K562 (cell line): ENCODE results near the gene SEMA3A. TPM values are rescaled to one million over a fixed set of nuclear protein-coding genes. Genes with fewer than 3 reads are reported as not detected.

ENCODE experiments used
- ATAC-seq: fragments of 200-7000 bp; cut with Tn5 transposase; 3 replicates; pipeline ENCODE4 v1.9.1; 2020; ENCODE audit warnings: moderate library complexity
- BruUV-seq: library from RNA; stranded (reverse); fragments of 400-500 nt; replicated peaks from 2 replicates; lab custom pipeline; 2021; lab: Mats Ljungman, UMichigan
- CTCF ChIA-PET: fragments of 300-600 bp; formaldehyde crosslinking; extraction: SDS; loops from one replicate; lab custom pipeline; 2021; ENCODE audit warnings: low intra/inter-chr PET ratio; lab: Yijun Ruan, JAX
- POLR2A ChIA-PET: fragments of 300-600, 350-650 bp; sonication (Branson Sonifier 250); formaldehyde crosslinking; extraction: SDS; loops from one replicate; lab custom pipeline; 2021; ENCODE audit warnings: antibody characterized with exemption, inconsistent platforms; lab: Yijun Ruan, JAX
- DNase-seq, 4 experiments: peaks; one replicate each; pipeline versions ENCODE4 v3.0.0 to v3.0.0-alpha.2; 2011 to 2018; ENCODE audit warnings: low spot score in 3 of 4, mixed read lengths in 3 of 4; ENCODE audit errors: extremely low read depth in 1 of 4
- FAIRE-seq: peaks from 2 replicates; lab custom pipeline; 2011; peaks lifted over from hg19 to GRCh38; lab: Jason Lieb, UNC
- H2AFZ ChIP-seq: 2 replicates; pipeline ENCODE4 v1.6.0; 2011; ENCODE audit warnings: low read depth, low read length, control low read depth, inconsistent platforms
- H3K27ac ChIP-seq: fragments of 200-600 bp; 3 replicates; pipeline ENCODE4 v1.8.0; 2011; ENCODE audit warnings: low read depth, mild to moderate bottlenecking, control low read depth, inconsistent platforms, low read length, moderate library complexity, mixed read lengths; ENCODE audit errors: extremely low read depth
- H3K27me3 ChIP-seq, 2 experiments: fragments of 300-600 bp in 1 of 2; 2 replicates in 1 of 2; 3 replicates in 1 of 2; pipeline versions ENCODE4 v1.6.0 to v1.8.0; 2011; ENCODE audit warnings: inconsistent platforms in 2 of 2, low read length in 2 of 2, mild to moderate bottlenecking in 1 of 2, mixed read lengths in 1 of 2, moderate library complexity in 1 of 2; ENCODE audit not compliant: control insufficient read depth in 2 of 2, insufficient read depth in 2 of 2
- H3K36me3 ChIP-seq: fragments of 300-600 bp; 3 replicates; pipeline ENCODE4 v1.8.0; 2011; ENCODE audit warnings: mild to moderate bottlenecking, low read length, inconsistent platforms; ENCODE audit not compliant: control insufficient read depth, insufficient read depth
- H3K4me1 ChIP-seq, 2 experiments: fragments of 200-600 bp in 1 of 2; replicated peaks in 1 of 2; 2 replicates in 1 of 2; 3 replicates in 1 of 2; pipeline versions ENCODE4 v1.5.1 to v1.8.0; 2011; ENCODE audit warnings: inconsistent platforms in 2 of 2, low read length in 2 of 2, mild to moderate bottlenecking in 1 of 2, mixed read lengths in 1 of 2, moderate library complexity in 1 of 2; ENCODE audit not compliant: control insufficient read depth in 2 of 2, insufficient read depth in 2 of 2
- H3K4me2 ChIP-seq: 2 replicates; pipeline ENCODE4 v1.6.1; 2011; ENCODE audit warnings: low read length, control low read depth, inconsistent platforms, mixed read lengths; ENCODE audit not compliant: insufficient read depth
- H3K4me3 ChIP-seq: fragments of 200-600 bp; sonication (generic), shearing (Covaris generic); 2 replicates; pipeline ENCODE4 v1.5.1; 2016; ENCODE audit warnings: control low read depth, inconsistent platforms
- H3K79me2 ChIP-seq: fragments of 200-600 bp; 3 replicates; pipeline ENCODE4 v1.8.0; 2011; ENCODE audit warnings: low read length, inconsistent platforms; ENCODE audit not compliant: control insufficient read depth, insufficient read depth
- H3K9ac ChIP-seq, 2 experiments: 2 replicates each; pipeline versions ENCODE4 v1.6.0 to v1.6.1; 2011; ENCODE audit warnings: low read depth in 2 of 2, low read length in 2 of 2, control low read depth in 1 of 2, inconsistent platforms in 1 of 2, mild to moderate bottlenecking in 1 of 2, mixed read lengths in 1 of 2; ENCODE audit not compliant: insufficient read depth in 1 of 2
- H3K9me1 ChIP-seq: one replicate; pipeline ENCODE4 v1.6.0; 2011; ENCODE audit warnings: inconsistent platforms, mild to moderate bottlenecking, low read length, moderate library complexity; ENCODE audit not compliant: control insufficient read depth, insufficient read depth
- H3K9me3 ChIP-seq: replicated peaks from 2 replicates; pipeline ENCODE4 v1.5.1; 2011; ENCODE audit warnings: low read depth, low read length, inconsistent platforms; ENCODE audit not compliant: control insufficient read depth, insufficient read depth
- H4K20me1 ChIP-seq: replicated peaks from 2 replicates; pipeline ENCODE4 v1.6.1; 2011; ENCODE audit warnings: low read length, inconsistent platforms, mixed read lengths; ENCODE audit not compliant: control insufficient read depth, insufficient read depth
- ARHGAP35 ChIP-seq: fragments of 450-650 bp; IDR thresholded peaks from 2 replicates; pipeline ENCODE4 v1.6.1; 2018; ENCODE audit not compliant: partially characterized antibody
- BACH1 ChIP-seq: fragments of 200-800 bp; sonication (Bioruptor generic); IDR thresholded peaks from 2 replicates; pipeline ENCODE4 v1.6.1; 2016; ENCODE audit warnings: missing genetic modification characterization, missing compliant biosample characterization
- CBFB ChIP-seq: sonication (generic); formaldehyde crosslinking; IDR thresholded peaks from 2 replicates; pipeline ENCODE4 v1.4.0; 2020; ENCODE audit warnings: mild to moderate bottlenecking, missing genetic modification reagents
- CBX5 ChIP-seq: IDR thresholded peaks from 2 replicates; pipeline ENCODE4 v1.6.1; 2014; ENCODE audit warnings: low read depth, borderline replicate concordance
- CC2D1A ChIP-seq: fragments of 450-650 bp; IDR thresholded peaks from 2 replicates; pipeline ENCODE4 v1.6.1; 2017; ENCODE audit warnings: mild to moderate bottlenecking
- ESRRA ChIP-seq: fragments of 450-650 bp; IDR thresholded peaks from 2 replicates; pipeline ENCODE4 v1.6.1; 2014; ENCODE audit warnings: low read depth, mild to moderate bottlenecking, moderate library complexity, borderline replicate concordance
- GTF2F1 ChIP-seq: IDR thresholded peaks from 2 replicates; pipeline ENCODE4 v1.6.1; 2011; ENCODE audit warnings: low read depth, low read length, improper control_type of control experiment
- HEY1 ChIP-seq: fragments of 250-450 bp; sonication (Bioruptor Pico); IDR thresholded peaks from 2 replicates; pipeline ENCODE4 v1.5.0; 2020; ENCODE audit warnings: mild to moderate bottlenecking, moderate library complexity, borderline replicate concordance
- POLR2B ChIP-seq: fragments of 450-650 bp; IDR thresholded peaks from 2 replicates; pipeline ENCODE4 v1.6.1; 2018; ENCODE audit warnings: low read depth; ENCODE audit not compliant: partially characterized antibody
- RBM15 ChIP-seq: fragments of 200-400 bp; formaldehyde crosslinking; IDR thresholded peaks from 2 replicates; pipeline ENCODE4 v1.6.1; 2018; ENCODE audit warnings: mild to moderate bottlenecking, low read length, moderate library complexity; ENCODE audit not compliant: insufficient read depth
- SIN3A ChIP-seq, 2 experiments: fragments of 150-350 bp in 1 of 2; IDR thresholded peaks; 2 replicates each; pipeline ENCODE4 v1.6.1; 2011 to 2016; ENCODE audit warnings: borderline replicate concordance in 2 of 2, low read depth in 2 of 2, low read length in 2 of 2, mild to moderate bottlenecking in 2 of 2, moderate library complexity in 2 of 2; ENCODE audit not compliant: control insufficient read depth in 1 of 2
- SREBF1 ChIP-seq: fragments of 150-350 bp; IDR thresholded peaks from 2 replicates; pipeline ENCODE4 v1.6.1; 2014; ENCODE audit warnings: antibody characterized with exemption, low read depth, low read length, borderline replicate concordance
- ZNF217 ChIP-seq: sonication (generic); formaldehyde crosslinking; IDR thresholded peaks from 2 replicates; pipeline ENCODE4 v1.8.0; 2022; ENCODE audit warnings: mild to moderate bottlenecking, missing genetic modification reagents
- ZNF644 ChIP-seq: fragments of 200-800 bp; sonication (Bioruptor generic); IDR thresholded peaks from 2 replicates; pipeline ENCODE4 v1.6.1; 2016; ENCODE audit warnings: low read depth, missing genetic modification characterization, missing compliant biosample characterization
- ZNF696 ChIP-seq: fragments of 250-450 bp; sonication (Bioruptor Pico); conservative IDR thresholded peaks from 2 replicates; pipeline ENCODE4 v1.4.0; 2020; ENCODE audit warnings: mild to moderate bottlenecking, moderate library complexity
- WGBS: fragments of 100-300 bp; shearing (Covaris generic); methylation state at CpG from one replicate; pipeline ENCODE4 v1.1.6; 2016; ENCODE audit warnings: low coverage, mixed read lengths; ENCODE audit not compliant: insufficient coverage; ENCODE audit errors: missing lambda C conversion rate; 5-methylcytosine and 5-hydroxymethylcytosine counted together
- in situ Hi-C: fragments of 300-500 bp; cut with MboI; formaldehyde crosslinking; loops from 4 replicates; pipeline ENCODE4 v1.15.0; 2018; ENCODE audit warnings: inconsistent platforms, mixed read lengths
- intact Hi-C: fragments of 100-400 bp; cut with micrococcal nuclease; formaldehyde crosslinking; loops from 2 replicates; pipeline ENCODE4 v1.14.2; 2022
- polyA plus RNA-seq, 8 experiments: library from polyadenylated mRNA; depleted of rRNA in 4 of 8; stranded (reverse) in 5 of 8; unstranded in 3 of 8; fragments of >200 nt; fragmentation: Nextera tagmentation in 2 of 8; fragmentation: Illumina TruSeq in 1 of 8; extraction: Ambion mirVana in 2 of 8; extraction: Trizol in 1 of 8; gene quantifications; 2 replicates each; pipeline versions ENCODE4 v1.2.1 to v1.2.3, GENCODE V29; 2011 to 2014; ENCODE audit warnings: inconsistent platforms in 1 of 8, missing spikeins in 1 of 8
- total RNA-seq, 7 experiments: library from RNA; depleted of rRNA in 6 of 7; stranded (reverse); fragments of >200 nt in 6 of 7; fragmentation: Illumina TruSeq in 2 of 7; extraction: Trizol in 2 of 7; gene quantifications; 2 replicates each; pipeline versions ENCODE4 v1.2.1 to v1.2.3, GENCODE V29; 2011 to 2021; ENCODE audit warnings: low replicate concordance in 1 of 7
- TF ChIP-seq, protein P1 (sequence below): IDR thresholded peaks from 2 replicates; pipeline ENCODE4 v1.6.1; 2011; ENCODE audit not compliant: insufficient read length; ENCODE audit errors: extremely low read depth

The SEMA3A gene
- total and polyA plus RNA-seq, 9 of the 15 experiments (the other 6 are each of a cell fraction or from before 2014, with no cell fraction given), result 0.36 to 3.0 (median 1.1) TPM

DNA sequence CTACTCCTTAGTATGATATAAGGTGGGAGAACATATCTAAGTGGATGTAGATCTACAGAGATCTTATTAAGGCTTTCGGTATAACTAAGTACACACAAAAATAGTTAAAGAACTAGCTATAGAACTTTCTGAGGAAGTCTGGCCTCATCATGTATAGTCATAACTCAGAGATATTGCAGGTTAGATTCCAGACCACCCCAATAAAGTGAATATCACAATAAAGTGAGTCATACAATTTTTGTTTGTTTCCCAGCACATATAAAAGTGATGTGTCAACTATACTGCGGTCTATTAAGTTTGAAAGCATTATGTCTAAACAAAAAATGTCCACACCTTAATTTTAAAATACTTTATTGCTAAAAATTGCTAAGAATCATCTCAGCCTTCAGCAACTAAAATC, 24.7 kb upstream of the SEMA3A start:
- H3K4me2 ChIP-seq, result no peak overlapping the region
- H3K36me3 ChIP-seq, result no peaks in the 10 kb centered on the region
- FAIRE-seq (no peak), ATAC-seq (no peak), DNase-seq (no peak)
- no peaks in the 10 kb centered on the region for H3K27me3 ChIP-seq
- TF ChIP-seq HEY1 (no peak), CC2D1A (no peak), POLR2B (no peak), SREBF1 (no peak), ARHGAP35 (no peak), RBM15 (no peak), ZNF217 (no peak), GTF2F1 (no peak), SIN3A (IDR thresholded peaks at IDR 0.05; ENCODE audit: borderline replicate concordance in 2 of 2, control insufficient read depth in 1 of 2, low read depth in 2 of 2, low read length in 2 of 2) (no peak), CBX5 (no peak), ZNF696 (no peak), CBFB (CRISPR knock-in tag) (no peak), ZNF644 (tag) (no peak), BACH1 (tag) (no peak), ESRRA (no peak)
- TF ChIP-seq, protein P1, sequence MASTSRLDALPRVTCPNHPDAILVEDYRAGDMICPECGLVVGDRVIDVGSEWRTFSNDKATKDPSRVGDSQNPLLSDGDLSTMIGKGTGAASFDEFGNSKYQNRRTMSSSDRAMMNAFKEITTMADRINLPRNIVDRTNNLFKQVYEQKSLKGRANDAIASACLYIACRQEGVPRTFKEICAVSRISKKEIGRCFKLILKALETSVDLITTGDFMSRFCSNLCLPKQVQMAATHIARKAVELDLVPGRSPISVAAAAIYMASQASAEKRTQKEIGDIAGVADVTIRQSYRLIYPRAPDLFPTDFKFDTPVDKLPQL, result no peak
- H4K20me1 ChIP-seq, result no peaks in the 10 kb centered on the region
- no TSS peak for BruUV-seq
- H3K9ac ChIP-seq, result no peak overlapping the region
- ChIA-PET POLR2A (no interaction called here), CTCF (no interaction called here)
- no peaks in the 10 kb centered on the region for H3K4me1 ChIP-seq
- no peaks in the 10 kb centered on the region; the same call in 1 of the 2 replicates for H3K9me3 ChIP-seq
- H3K9me1 ChIP-seq, result no peaks in the 10 kb centered on the region
- H2AFZ ChIP-seq, result no peak overlapping the region
- WGBS, result 2% methylated on average over 2 of the region's 2 CpGs
- intact Hi-C loops, result no loop called here
- no peaks in the 10 kb centered on the region for H3K79me2 ChIP-seq
- no peak overlapping the region for H3K27ac ChIP-seq
- H3K4me3 ChIP-seq, result no peak overlapping the region
- in situ Hi-C loops, result loop anchor here (25.0 kb wide), 1 partner anchor 793 kb away; no protein-coding TSS in a partner anchor
